Central memory CD8-positive, alpha-beta T cell (primary cell): ENCODE measurements around the gene TUBGCP6.
"Not testable (repeated sequence)": the region's sequence is repeated elsewhere in the genome, so short reads cannot be mapped to it uniquely, and the experiment has no call there.

Experiments
- ATAC-seq: fragments of 150-1000 bp; cut with Tn5 transposase; replicated peaks from 2 replicates; pipeline ENCODE4 v1.10.0; 2022; ENCODE audit warnings: mild to moderate bottlenecking, moderate FRiP score, moderate number of reproducible peaks; ENCODE audit not compliant: poor library complexity, severe bottlenecking; ENCODE audit errors: extremely low read depth
- DNase-seq, 2 donors: peaks; one replicate each; pipeline ENCODE4 v3.0.0; 2021; ENCODE audit warnings: low spot score in 2 of 2
- H3K27ac Mint-ChIP-seq: one replicate; pipeline ENCODE4 v1.8.0; 2022; ENCODE audit warnings: low read depth, mild to moderate bottlenecking, moderate library complexity, mixed read lengths
- H3K27me3 Mint-ChIP-seq: one replicate; pipeline ENCODE4 v1.8.0; 2022; ENCODE audit warnings: mixed read lengths
- H3K36me3 Mint-ChIP-seq: one replicate; pipeline ENCODE4 v1.8.0; 2022; ENCODE audit warnings: mild to moderate bottlenecking, moderate library complexity, mixed read lengths; ENCODE audit not compliant: insufficient read depth
- H3K4me1 Mint-ChIP-seq: one replicate; pipeline ENCODE4 v1.8.0; 2022; ENCODE audit warnings: mixed read lengths
- H3K4me3 Mint-ChIP-seq: one replicate; pipeline ENCODE4 v1.8.0; 2022; ENCODE audit warnings: mild to moderate bottlenecking, moderate library complexity, mixed read lengths
- H3K9me3 Mint-ChIP-seq: one replicate; pipeline ENCODE4 v1.8.0; 2022; ENCODE audit warnings: mixed read lengths

Gene TUBGCP6

DNA sequence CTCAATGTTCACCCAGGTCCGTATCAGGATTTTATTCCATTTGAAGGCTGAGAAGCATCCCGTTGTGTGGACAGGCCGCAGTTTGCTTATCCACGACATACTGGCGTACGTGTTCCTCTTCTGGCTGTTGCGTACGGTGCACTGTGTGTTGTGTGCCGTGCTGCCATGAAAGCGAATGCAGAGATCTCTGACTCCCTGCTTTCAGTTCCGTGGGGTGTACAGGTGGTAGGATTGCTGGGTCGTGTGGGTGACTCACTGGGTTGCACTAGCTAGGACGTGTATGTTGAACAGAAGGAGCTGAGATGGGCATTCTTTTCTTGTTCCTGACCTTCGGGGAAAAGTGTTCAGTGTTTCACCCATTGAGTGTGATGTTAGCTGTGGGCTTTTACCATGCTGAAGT, 33.7 kb downstream of the TUBGCP6 start:
- Mint-ChIP-seq H3K9me3 (no peaks in the 10 kb centered on the region), H3K27ac (no peak overlapping the region), H3K27me3 (no peaks in the 10 kb centered on the region), H3K36me3 (peaks cover 31% of the 10 kb centered on the region), H3K4me1 (peaks cover 28% of the 10 kb centered on the region), H3K4me3 (no peak overlapping the region)
- ATAC-seq (no peak), DNase-seq (no peak)

DNA sequence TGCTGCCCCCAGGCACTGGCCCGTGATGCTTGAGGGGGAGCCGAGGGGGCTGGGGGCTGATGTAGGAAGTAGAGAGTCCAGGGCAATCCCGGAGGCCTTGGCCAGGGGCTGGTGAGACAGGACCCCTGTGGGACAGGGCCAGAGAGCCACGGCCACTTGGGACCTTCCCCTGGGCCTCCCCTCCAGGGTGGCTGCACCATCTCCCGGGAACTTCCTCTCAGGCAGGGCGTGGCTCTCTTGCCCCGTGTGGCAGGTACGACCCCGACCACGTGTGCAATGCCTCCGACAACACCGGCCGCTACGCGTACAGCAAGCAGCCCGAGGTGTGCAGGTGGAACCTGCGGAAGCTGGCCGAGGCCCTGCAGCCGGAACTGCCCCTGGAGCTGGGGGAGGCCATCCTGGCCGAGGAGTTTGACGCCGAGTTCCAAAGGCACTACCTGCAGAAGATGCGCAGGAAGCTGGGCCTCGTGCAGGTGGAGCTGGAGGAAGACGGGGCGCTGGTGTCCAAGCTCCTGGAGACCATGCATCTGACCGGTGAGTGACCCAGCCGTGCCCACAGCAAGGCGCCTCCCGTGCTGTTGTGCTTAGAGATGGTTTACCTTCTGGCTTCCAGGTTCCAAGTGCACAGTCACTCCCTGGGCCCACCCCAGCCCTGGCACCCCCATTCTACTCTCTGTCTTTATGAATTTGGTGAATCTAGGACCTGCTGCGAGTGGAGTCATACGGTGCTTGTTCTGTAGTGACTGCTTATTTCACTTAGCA, 34.3 kb downstream of the TUBGCP6 start:
- Mint-ChIP-seq H3K4me1 (peaks cover 28% of the 10 kb centered on the region), H3K9me3 (no peaks in the 10 kb centered on the region), H3K36me3 (peaks cover 27% of the 10 kb centered on the region), H3K27me3 (no peaks in the 10 kb centered on the region), H3K27ac (no peak overlapping the region), H3K4me3 (no peak overlapping the region)
- no peak for ATAC-seq
- DNase-seq, result no peak

DNA sequence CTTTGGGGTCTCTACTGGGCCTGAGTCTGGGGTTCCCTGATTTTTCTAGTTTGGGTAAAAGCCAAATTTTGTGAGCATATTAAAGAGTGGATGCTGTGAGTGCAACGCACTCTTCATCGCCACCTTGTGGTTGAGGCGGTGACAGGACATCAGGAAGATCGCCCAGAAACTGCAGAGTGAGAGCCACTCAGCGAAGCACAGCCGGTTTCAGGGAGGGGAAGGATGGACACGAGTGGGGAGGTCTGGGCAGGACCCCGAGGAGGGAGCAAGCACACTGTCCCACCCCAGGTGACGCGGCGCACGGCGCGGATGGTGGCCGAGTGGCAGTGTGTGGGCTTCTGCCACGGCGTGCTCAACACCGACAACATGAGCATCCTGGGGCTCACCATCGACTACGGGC, 34.9 kb downstream of the TUBGCP6 start:
- Mint-ChIP-seq H3K4me1 (peaks cover 28% of the 10 kb centered on the region), H3K27me3 (no peaks in the 10 kb centered on the region), H3K36me3 (peaks cover 25% of the 10 kb centered on the region), H3K4me3 (no peak overlapping the region), H3K27ac (peak overlapping the region; percentile 5), H3K9me3 (no peaks in the 10 kb centered on the region)
- no peak for ATAC-seq
- peak; percentile 56 to 58 for DNase-seq

DNA sequence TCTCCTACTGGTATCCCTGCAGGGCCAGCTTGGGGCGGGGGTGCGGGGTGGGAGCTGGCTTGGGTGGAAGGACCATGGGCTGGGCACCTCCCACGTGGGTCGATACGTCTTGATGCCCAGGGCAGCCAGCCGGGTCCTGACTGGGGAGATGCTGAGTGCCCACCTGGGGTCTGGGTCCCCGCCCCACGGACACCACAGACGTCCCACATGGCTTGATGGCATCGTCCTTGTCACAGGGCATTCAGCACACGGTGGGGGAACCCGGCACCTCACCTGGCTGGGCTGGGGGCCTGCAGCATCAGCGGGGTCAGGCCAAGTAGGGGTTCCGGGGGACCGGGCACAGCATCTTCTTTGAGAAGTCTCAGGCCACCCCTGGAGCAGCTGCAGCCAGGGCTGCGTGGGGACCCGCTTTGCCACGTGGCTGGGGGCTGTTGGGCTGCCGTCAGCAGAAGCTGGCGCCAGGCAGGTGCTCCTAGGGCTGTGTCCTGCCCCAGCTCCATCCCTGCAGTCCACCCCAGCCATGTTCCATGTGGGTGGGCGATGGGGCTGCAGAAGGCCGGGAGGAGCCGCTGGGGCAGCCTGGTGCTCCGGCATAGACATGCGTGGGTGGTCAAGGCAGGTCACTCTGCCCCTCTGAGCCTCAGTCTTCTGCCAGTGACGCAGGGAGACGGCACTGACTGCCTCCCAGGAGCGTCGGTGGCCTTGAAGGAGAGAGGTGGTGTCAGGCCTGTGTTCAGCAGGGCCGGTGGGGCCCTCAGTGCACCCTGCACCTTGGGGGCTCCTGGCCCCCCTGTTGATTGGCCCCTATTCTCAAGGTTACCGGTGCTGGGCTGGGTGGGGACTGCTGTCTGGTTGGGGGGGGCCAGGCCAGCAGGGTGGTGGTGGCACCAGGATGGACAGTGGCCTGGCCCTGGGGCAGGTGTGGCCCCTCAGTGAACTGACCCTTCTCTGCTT, 35.6 kb downstream of the TUBGCP6 start:
- peaks cover 29% of the 10 kb centered on the region for H3K4me1 Mint-ChIP-seq
- H3K9me3 Mint-ChIP-seq, result no peaks in the 10 kb centered on the region
- H3K36me3 Mint-ChIP-seq, result peaks cover 20% of the 10 kb centered on the region
- no peak overlapping the region for H3K4me3 Mint-ChIP-seq
- no peak for DNase-seq
- ATAC-seq, result no peak
- peak overlapping the region; percentile 5 for H3K27ac Mint-ChIP-seq
- H3K27me3 Mint-ChIP-seq, result no peaks in the 10 kb centered on the region

DNA sequence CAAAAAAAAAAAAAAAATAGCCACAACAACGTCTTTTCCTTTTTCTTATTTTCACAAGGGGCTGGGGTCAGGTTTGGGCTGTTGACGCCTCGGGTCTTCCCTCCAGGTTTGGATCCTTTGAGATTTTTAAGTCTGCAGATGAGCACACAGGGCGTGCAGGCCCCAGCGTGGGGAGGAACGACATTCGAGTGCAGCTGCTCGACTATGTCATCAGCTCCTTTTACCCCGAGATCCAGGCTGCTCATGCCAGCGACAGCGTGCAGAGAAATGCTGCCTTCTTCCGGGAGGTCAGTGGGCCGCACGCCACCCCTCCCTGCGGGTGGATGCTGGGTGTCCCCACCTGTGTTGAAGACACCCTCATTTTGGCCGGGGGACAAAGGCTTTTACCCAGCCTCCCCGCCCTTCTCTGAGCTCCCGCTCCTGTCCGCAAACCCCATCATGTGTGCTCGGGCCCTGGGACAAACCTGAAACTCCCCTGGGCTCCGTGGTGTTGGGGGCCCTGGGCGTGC, 36.3 kb downstream of the TUBGCP6 start:
- peaks cover 25% of the 10 kb centered on the region for H3K4me1 Mint-ChIP-seq

DNA sequence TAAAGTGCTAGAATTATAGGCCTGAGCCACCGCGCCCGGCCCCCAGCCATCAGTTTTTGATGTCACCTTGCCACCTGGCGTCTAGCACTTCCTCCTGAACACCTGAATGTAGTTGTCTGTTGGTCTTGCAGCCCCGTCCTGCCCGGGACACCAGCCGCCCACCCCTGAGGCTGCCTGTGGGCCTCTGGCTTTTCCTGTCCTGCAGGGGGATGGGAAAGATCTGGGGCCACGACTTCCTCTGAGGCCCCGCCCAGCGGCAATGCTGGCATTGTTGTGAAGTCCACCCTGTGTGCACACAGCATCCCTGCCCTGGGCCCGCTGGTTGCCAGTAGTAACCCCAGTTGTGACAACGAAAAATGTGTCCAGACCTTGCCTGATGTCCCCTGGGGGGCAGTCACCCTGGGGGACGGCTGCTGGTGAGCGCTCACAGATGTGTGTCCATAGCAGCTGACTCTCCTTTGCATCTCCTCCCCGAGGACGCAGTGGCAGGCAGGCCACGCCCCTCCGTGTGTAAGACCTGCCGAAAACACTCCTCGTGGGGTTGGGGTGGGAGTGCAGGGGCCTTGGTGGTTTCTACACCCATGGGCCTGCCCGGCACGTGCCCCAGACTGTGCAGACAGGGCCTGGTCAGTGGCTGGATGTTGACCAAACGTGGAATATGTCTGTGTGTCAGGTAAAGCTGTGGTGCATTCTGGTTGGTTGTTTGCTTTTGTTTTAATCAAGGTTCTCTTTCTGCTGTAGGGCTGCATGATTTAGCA, 37.3 kb downstream of the TUBGCP6 start:
- Mint-ChIP-seq H3K27me3 (no peaks in the 10 kb centered on the region), H3K27ac (no peak overlapping the region), H3K36me3 (peaks cover 17% of the 10 kb centered on the region), H3K4me3 (no peak overlapping the region), H3K4me1 (peaks cover 17% of the 10 kb centered on the region), H3K9me3 (no peaks in the 10 kb centered on the region)
- ATAC-seq (no peak), DNase-seq (no peak)

More for the DNA sequence above, 36.3 kb downstream of the TUBGCP6 start:
- no peaks in the 10 kb centered on the region for H3K9me3 Mint-ChIP-seq
- ATAC-seq, result no peak
- H3K27me3 Mint-ChIP-seq, result no peaks in the 10 kb centered on the region
- H3K27ac Mint-ChIP-seq, result no peak overlapping the region
- DNase-seq, result no peak
- peaks cover 22% of the 10 kb centered on the region for H3K36me3 Mint-ChIP-seq
- H3K4me3 Mint-ChIP-seq, result no peak overlapping the region

DNA sequence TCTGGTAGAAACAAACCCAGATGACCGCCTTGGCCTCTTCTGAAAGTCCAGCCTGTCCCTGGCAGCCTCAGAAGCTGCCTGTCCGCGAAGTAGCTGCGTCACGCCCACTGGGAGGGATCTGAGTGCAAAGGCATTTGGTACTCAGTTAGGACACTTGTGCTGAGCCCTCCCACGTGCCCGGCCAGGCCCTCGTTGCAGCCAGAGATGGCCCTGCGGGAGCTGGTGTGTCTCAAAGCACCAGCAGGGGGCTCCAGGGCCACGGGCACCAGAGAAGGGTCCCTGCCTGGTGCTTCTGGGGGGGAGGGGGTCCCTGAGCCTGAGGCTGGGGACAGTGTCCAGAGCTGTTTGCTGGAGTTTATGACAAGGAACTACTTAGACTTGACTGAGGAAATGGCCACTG, 38.2 kb downstream of the TUBGCP6 start:
- Mint-ChIP-seq H3K27ac (no peak overlapping the region), H3K36me3 (peaks cover 19% of the 10 kb centered on the region), H3K9me3 (no peaks in the 10 kb centered on the region), H3K4me3 (no peak overlapping the region), H3K4me1 (peaks cover 24% of the 10 kb centered on the region), H3K27me3 (no peaks in the 10 kb centered on the region)
- DNase-seq (no peak), ATAC-seq (no peak)

DNA sequence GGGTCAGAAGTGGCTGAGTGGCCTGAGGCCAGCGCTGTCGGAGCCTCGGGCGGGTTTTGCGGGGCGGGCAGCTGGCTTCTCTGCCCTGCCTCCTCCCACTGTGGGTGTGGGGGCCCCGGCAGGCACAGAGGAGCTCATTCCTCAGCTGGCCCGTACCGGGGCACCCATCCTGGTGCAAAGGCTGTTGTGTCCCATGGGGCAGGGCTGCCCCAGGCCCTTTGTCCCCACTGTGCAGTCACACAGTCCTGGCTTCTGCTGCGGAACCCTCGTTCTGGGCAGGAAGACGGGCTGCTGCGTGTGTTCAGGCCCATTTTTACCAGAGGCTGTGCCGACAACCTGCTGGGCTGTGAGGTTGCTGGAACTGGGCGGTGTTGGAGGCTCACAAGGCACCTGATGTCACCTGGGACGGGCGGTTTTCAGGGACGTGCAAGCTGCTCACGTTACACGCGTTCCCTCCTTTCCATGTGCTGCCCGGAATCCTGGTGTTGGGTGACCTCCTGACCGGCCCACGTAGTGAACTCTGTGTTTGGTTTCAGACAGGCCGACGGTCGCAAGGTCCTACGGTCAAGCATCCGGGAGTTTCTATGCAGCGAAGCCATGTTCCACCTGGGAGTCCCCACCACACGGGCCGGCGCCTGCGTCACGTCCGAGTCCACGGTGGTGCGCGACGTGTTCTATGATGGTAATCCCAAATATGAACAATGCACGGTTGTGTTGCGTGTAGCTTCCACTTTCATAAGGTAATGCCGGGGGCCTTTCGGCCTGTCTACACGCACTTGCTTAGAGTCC, 38.8 kb downstream of the TUBGCP6 start:
- Mint-ChIP-seq H3K27ac (no peak overlapping the region), H3K9me3 (no peaks in the 10 kb centered on the region), H3K27me3 (no peaks in the 10 kb centered on the region), H3K4me1 (peaks cover 24% of the 10 kb centered on the region), H3K4me3 (no peak overlapping the region), H3K36me3 (peaks cover 19% of the 10 kb centered on the region)
- no peak for ATAC-seq
- no peak for DNase-seq

DNA sequence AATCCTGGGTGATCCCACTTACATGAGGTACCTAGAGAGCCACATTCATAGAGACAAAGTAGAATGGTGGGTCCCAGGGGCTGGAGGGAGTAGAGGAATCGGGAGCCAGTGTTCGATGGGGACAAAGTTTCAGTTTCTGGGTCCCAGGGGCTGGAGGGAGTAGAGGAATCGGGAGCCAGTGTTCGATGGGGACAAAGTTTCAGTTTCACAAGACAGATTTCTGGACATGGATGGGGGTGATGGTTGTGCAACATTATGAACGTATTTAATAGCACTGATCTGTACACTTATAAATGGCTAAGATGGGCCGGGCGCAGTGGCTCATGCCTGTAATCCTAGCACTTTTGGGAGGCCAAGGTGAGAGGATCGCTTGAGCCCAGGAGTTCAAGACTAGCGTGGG, 39.8 kb downstream of the TUBGCP6 start:
- DNase-seq, H3K4me3 Mint-ChIP-seq, H3K27me3 Mint-ChIP-seq, ATAC-seq, H3K9me3 Mint-ChIP-seq: not testable (repeated sequence)
- peaks cover 22% of the 10 kb centered on the region for H3K4me1 Mint-ChIP-seq
- peaks cover 21% of the 10 kb centered on the region for H3K36me3 Mint-ChIP-seq
- peak overlapping the region; percentile 77 for H3K27ac Mint-ChIP-seq

DNA sequence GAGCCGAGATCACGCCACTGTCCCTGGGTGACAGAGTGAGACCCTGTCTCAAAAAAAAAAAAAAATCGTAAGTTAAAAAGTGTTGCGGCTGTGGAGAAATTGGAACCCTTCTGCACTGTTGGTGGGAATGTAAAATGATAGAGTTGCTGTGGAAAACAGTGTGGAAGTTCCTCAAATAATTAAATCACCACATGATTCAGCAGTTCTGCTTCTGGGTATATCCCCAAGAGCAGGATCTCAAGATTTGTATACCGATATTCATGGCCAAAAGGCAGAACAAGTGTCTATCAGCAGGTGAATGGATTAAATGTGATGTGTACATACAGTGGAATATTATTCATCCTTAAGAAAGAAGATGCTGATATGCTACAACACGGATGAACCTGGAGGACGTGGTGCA, 40.3 kb downstream of the TUBGCP6 start:
- no peaks in the 10 kb centered on the region for H3K9me3 Mint-ChIP-seq
- H3K4me1 Mint-ChIP-seq, result peaks cover 20% of the 10 kb centered on the region
- H3K27ac Mint-ChIP-seq, result peak overlapping the region; percentile 77
- H3K4me3 Mint-ChIP-seq, result no peak overlapping the region
- no peak for ATAC-seq
- H3K27me3 Mint-ChIP-seq, result no peaks in the 10 kb centered on the region
- DNase-seq, result no peak
- H3K36me3 Mint-ChIP-seq, result peaks cover 19% of the 10 kb centered on the region

DNA sequence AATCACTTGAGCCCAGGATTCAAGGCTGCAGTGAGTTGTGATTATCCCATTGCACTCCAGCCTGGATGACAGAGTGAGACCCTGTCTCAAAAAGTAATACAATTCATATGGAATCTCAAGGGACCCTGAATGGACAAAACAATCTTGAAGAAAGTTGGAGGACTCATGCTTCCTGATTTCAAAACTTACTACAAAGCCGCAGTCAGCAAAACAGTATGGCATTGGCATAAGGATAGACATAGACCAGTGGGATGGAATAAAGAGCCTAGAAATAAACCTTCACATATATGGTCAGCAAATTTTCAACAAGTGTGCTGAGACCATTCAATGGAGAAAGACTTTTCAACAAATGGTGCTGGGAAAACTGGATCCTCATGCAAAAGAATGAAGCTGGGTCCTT, 41.5 kb downstream of the TUBGCP6 start:
- no peak for ATAC-seq
- Mint-ChIP-seq H3K27ac (no peak overlapping the region), H3K9me3 (no peaks in the 10 kb centered on the region), H3K4me1 (peaks cover 22% of the 10 kb centered on the region), H3K36me3 (peaks cover 20% of the 10 kb centered on the region), H3K4me3 (no peak overlapping the region), H3K27me3 (no peaks in the 10 kb centered on the region)
- DNase-seq, result no peak
